Right forelimb (tissue), 1 donor: ENCODE data around the gene CLECL1.

Experiments
- DNase-seq: peaks from one replicate; pipeline ENCODE4 v3.0.0-alpha.2; 2018

Gene CLECL1

GRCh38 chr12:9732921-9733461, at the start of gene CLECL1:
TSS of gene CLECL1 (minus strand) at chr12:9733097.
- DNase-seq: no peak

- DNase-seq: no peak
Measured at GRCh38 chr12:9781360-9781759, 48.5 kb upstream of the CLECL1 start.

DNA sequence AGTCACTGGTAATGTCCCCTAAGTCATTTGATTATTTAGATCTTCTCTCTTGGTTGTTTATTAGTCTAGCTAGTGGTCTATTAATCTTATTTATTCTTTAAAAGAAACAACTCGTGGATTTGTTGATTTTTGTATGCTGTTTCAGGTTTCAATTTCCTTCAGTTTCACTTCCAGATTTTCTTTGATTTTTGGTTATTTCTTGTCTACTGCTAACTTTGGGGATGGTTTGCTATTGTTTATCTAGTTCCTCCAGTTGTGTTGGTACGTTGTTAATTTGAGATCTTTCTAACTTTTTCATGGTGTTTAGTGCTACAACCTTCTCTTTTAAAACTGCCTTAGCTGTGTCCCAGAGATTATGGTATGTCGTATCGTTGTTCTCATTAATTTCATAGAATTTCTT, 46.3 kb upstream of the CLECL1 start:
- no peak for DNase-seq

GRCh38 chr12:9776781-9777180, 43.9 kb upstream of the CLECL1 start:
- no peak for DNase-seq

- DNase-seq: no peak
Measured at GRCh38 chr12:9773216-9773877, 40.5 kb upstream of the CLECL1 start.

DNA sequence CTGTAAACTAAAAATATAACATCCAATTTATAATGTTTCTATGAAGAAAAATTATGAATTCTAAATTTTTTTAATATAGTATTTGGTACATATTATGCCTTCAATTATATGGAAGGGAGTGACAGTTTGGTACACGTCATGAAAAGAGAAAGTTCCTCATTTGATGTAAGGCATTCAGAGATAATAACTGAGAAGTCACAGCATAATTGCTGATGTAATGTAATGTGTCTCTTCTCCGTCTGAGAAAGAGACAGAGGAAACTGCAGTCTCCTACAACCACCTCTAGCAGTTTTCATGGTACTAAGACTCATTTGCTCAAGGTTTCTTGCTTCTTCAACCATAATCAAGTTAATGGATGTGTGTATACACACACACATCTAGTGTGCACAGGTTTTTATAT, 30.1 kb upstream of the CLECL1 start:
- no peak for DNase-seq

GRCh38 chr12:9762369-9762768, 29.5 kb upstream of the CLECL1 start:
- no peak for DNase-seq

GRCh38 chr12:9761419-9761781, 28.5 kb upstream of the CLECL1 start:
- DNase-seq: no peak

DNA sequence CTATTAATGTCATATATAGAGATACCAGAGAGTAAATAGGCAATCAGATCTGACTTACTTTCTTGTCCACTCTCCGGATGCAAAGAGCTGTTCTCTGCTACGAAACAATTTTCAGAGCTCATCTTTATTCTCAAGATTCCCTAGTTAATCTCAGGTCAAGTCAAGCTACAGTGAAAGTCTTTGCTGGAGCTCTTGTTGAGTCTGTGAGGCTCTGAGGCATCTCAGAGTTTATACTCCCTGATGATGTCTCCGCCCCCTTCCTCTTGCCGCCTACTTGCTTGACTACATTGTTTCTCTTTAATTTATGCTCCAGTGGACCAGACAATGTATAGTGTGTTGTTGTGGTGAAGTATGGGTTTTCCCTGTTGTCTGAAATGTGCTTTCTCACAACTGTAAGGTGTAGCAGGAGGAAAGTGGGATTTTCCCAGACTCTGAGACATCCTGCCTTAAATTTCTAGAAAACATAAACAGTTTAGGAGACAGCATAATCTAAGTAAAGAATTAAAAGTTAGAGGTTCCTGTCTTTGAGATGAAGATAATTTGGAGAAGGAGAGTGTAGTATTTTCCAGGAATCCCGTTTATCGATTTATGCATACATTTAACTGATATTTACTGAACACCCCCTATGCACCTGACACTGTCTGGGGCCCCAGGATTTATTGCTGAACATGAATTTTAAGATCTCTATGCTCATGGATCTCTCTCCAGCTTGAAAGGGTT, 28.0 kb upstream of the CLECL1 start, which contains the start of gene CD69:
CD69 (minus strand) TSS at position 203 of the 720 bp plus-strand sequence; CDS start at position 122, 81 bp downstream.
- no peak for DNase-seq

DNA sequence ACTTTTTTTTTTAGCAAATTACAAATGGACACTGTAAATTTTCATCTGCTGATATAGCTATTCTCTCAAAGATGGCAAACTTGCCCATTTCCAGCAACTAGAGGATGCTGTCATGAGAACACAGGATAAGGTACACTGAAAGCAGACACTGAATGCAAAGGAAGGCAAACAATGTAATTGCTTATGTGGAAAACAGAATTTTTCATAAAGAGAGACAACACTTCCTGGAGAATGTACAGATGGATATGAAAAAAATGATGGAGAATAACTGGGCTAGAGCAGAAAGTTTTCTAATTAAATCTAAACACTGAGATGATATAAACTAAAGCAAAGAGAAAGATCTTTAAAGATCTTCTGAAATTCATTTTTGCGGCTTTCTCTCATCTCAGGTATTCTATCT, 27.2 kb upstream of the CLECL1 start:
- DNase-seq: no peak

GRCh38 chr12:9759694-9760093, 26.8 kb upstream of the CLECL1 start:
- no peak for DNase-seq

DNA sequence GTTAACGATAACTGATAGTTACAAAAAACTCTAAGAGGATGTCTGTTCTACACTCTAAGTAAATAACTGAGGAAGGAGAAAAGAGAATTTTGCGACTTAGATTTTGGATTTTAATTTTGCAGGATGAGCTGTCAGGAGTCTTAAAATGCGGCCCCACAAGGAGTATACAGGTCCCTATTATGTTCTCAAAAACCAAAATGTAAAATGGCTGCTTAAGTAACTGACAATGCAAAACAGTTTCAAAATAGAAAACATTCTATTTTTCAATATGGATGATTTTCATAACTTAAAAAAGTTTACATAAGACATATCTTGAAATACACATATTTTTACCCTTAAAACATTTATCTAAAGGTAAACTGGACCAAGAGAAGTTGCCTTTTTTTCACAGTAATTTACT, 25.2 kb upstream of the CLECL1 start:
- no peak for DNase-seq

DNA sequence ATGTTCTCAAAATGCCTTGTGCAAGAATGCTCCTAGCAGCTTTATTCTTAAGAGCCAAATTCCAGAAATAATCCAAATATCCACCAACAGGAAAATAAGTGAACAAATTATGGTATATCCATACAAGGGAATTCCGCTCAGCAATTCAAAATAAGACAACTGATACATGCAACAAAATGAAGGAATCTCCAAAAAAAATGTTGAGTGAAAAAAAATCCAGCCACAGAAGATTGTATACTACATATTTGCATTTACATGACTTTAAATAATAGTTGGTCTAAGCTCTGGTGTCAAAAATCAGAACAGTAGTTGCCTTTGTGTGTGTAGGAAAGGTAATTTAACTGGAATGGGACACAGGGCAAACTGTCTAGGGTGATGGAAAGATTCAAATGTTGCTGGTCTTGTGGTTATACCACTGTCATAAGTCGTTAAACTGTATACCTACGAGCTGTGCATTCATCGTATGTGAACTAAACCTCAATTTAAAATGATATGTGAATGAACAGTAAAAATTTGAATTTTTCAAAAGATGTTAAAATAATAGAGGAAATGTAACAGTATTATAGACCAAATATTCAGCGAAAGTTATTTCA, 24.6 kb upstream of the CLECL1 start:
- no peak for DNase-seq

GRCh38 chr12:9756706-9757105, 23.8 kb upstream of the CLECL1 start:
- DNase-seq: no peak

- DNase-seq: no peak
Measured at GRCh38 chr12:9756170-9756569, 23.3 kb upstream of the CLECL1 start.

- no peak for DNase-seq
Measured at GRCh38 chr12:9755567-9755966, 22.7 kb upstream of the CLECL1 start.

- DNase-seq: no peak
Measured at GRCh38 chr12:9755035-9755434, 22.1 kb upstream of the CLECL1 start.

GRCh38 chr12:9754099-9754927, 21.4 kb upstream of the CLECL1 start:
- DNase-seq: no peak

GRCh38 chr12:9753498-9753897, 20.6 kb upstream of the CLECL1 start:
- no peak for DNase-seq

GRCh38 chr12:9753073-9753472, 20.2 kb upstream of the CLECL1 start:
- no peak for DNase-seq

GRCh38 chr12:9752145-9752933, 19.4 kb upstream of the CLECL1 start:
- DNase-seq: no peak
